ENCODE measurements around the gene NIM1K.
"Not testable (repeated sequence)": the region's sequence is repeated elsewhere in the genome, so short reads cannot be mapped to it uniquely, and the experiment has no call there.

NIM1K gene

DNA sequence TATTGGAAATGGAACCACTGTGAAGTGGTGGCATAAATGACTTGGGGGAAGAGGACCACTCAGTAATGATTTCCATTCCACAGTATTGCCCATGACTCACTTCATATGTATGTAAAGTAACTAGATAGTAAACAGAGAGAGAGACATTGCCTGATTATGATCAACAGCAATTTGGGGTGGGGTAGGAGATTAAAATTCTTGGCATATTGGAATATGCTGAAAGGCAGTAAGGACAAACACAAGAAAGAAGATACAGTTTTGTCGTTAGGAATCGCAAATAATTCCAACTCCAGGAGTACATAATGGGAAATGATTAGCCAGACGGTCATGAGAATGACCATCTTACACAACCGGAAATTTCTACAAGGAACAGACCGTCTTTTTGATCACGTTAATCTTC lies 122.7 kb downstream of the NIM1K start:
- DNase-seq (ENCODE audit: low spot score): no peak

DNA sequence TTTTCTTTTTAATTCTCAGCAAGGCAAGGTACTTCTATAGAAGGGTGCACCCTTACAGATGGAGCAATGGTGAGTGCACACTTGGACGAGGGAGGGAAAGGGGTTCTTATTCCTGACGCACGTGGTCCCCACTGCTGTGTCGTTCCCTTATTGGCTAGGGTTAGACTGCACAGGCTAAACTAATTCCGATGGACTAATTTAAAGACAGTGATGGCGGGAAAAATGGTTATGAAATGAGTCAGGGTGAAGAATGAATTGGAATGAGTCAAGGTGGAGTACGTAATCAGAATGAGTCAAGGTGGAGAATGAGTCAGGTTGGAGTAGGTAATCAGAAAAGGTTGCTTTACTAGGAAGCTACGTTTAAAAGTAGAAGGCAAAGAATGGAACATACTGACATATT lies 123.2 kb downstream of the NIM1K start:
- peak; percentile 94 for DNase-seq (ENCODE audit: low spot score)

DNA sequence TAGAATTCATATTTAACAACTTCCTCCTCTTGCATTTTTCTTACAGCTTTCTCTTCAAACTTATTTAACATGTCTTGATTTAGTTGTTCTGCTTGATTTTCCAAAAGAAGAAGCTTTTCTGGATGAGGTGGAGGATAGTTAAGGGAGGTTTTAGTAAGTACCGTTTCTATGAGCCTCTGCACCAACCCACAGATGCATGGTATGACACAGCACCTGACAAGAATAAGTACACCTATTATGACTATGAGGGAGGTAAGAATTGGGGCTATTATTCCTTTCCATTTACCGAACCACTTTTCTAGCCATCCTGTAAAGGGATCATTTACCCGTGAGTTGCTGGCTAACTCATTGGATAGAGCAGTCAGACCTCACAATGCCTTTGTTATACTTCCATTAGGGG lies 123.7 kb downstream of the NIM1K start:
- DNase-seq (ENCODE audit: low spot score): no peak

DNA sequence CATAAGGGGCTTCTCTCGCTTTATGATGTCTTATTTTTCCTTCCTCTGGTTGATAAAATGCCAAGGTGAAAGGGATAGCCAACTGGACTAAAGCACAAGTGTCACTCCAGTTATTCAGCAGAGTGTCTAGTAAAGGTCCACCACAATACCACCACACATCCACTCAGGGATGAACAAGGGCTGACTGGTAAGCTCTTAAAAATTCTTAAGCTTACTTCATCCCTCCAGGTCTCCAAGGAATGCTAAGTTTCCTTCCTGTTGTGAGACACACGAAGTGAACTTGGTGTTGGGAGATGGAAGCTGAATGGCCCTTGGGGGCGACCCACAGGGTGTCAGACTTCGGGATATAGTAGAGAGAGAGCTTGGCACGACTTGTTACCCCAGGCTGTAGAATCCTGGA lies 124.4 kb downstream of the NIM1K start:
- DNase-seq (ENCODE audit: low spot score): no peak

DNA sequence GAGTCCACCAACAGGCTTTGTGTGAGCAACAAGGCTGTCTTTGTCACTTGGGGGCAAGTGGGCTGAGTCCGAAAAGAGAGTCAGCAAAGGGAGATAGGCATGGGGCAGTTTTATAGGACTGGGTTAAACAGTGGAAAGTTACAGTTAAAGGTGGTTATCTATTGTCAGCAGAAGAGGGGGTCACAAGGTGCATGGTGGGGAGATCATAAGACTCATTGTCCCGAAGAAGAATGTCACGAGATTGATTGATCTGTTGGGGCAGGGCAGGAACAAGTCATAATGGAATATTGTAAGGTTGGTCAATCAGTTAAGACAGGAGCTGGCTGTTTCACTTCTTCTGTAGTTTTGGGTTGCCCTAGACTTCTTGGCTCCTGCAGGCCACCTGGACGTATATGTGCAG lies 128.8 kb downstream of the NIM1K start:
- no peak for DNase-seq (ENCODE audit: low spot score)

DNA sequence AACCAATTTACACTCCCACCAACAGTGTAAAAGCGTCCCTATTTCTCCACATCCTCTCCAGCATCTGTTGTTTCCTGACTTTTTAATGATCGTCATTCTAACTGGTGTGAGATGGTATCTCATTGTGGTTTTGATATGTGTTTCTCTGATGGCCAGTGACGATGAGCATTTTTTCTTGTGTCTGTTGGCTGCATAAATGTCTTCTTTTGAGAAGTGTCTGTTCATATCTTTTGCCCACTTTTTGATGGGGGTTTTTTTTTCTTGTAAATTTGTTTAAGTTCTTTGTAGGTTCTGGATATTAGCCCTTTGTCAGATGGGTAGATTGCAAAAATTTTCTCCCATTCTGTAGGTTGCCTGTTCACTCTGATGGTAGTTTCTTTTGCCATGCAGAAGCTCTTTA lies 131.5 kb downstream of the NIM1K start:
- DNase-seq (ENCODE audit: low spot score): not testable (repeated sequence)

DNA sequence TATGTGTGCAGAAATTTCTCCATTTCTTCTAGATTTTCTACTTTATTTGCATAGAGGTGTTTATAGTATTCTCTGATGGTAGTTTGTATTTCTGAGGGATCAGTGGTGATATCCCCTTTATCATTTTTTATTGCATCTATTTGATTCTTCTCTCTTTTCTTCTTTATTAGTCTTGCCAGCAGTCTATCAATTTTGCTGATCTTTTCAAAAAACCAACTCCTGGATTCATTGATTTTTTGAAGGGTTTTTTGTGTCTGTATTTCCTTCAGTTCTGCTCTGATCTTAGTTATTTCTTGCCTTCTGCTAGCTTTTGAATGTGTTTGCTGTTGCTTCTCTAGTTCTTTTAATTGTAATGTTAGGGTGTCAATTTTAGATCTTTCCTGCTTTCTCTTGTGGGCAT lies 133.6 kb downstream of the NIM1K start:
- not testable (repeated sequence) for DNase-seq (ENCODE audit: low spot score)

Measured in RKO (cell line).